Pons (tissue), 1 donor: ENCODE data around the gene HAUS7.

Experiments used
- DNase-seq: peaks from one replicate; pipeline ENCODE4 v3.0.0-alpha.2; 2016; ENCODE audit warnings: low spot score

The HAUS7 gene

DNA sequence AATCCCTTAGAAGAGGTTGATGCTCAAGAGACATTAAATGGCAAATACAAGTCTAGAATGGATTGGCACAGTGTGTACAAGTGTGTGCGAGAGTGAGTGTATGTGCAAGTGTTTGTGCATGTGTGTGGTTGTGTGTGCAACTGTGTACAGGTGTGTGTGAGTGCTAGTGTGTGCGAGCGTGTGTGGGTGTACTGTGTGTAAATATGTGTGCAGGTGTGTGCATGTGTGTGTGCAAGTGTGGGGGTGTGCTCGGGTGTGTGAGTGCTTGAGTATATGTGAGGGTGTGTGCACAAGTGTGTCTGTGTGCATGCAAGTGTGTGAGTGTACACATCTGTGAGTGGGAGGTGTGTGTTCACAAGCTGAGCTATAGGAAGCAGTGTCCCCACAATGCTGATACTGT, 30.4 kb downstream of the HAUS7 start:
- no peak for DNase-seq

DNA sequence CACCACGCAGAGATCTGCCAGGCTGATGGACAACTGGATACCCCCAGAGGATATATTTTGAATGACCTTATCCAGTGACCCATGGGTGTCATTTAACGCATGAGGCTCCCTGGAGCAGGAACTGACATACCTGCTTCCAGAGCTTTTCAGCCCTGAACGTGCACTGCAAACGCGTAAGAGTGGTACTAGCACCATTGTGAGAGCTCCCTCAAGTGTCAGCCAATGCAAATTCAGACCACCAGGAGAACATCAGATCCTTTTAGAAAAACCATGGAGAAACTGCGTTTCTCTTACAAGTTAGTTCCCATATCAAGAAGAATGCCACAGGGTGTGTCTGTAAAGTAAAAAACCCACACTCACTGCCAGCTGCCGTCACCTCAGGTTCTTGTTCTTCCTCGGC, 31.8 kb downstream of the HAUS7 start:
- peak; percentile 6 for DNase-seq

DNA sequence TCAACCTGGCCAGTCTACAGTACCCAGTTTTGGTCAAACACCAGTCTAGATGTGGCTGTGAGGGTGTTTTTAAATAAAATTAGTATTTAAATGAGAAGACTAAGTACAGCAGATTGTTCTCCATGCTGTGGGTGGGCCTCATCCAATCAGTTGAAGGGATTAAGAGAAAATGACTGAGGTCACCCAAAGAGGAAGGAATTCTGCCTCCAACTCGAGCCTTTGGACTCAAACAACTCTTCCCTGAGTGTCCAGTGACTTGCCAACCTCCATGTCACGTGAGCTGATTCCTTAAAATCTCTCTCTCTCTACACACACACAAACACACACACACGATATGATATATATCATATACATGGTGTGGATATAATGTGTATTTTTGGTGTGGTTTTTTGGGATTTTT, 34.5 kb downstream of the HAUS7 start:
- no peak for DNase-seq

DNA sequence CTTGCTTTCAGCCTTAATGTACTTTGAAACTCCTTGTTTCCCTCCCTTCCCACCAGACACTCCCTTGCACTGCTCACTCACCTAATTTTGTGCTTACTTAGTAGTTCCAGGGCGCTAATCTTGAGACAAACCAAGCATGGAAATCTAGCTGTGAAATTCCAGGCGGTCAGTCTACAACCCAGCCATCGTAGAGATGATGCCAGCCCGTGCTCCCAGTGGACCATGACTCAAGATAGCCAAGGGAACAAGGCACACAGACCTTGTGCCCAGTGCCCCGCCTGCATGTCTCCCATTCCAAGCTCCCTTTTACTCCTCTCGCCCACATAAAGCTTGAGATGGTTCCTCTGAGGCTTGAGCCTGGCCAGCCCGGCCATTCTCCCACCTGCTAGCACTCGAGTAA, 35.6 kb downstream of the HAUS7 start:
- DNase-seq: no peak

DNA sequence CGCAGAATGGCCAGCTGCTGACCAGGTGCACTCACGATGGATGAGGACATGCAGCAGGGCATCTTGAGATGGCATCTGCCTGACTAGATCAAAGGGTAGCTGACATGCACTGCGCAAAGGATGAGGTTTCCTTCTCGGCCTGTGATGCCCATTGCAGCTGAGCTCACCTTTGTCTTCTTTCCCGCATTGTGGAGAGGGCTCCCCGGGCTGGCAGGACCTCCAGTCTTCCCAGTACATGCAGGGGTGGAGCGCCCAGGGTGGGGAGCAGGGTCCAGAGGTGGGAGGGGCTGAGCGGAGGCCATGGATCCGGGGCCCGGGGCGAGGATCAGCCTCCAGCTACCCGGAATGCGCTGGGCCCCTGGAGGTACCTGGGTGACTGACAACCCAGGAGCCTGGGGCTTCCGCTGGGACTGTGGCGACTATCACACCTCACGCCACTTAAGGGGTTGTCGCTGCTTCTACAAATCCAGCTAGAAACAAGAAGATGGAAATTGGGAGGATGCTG, 36.5 kb downstream of the HAUS7 start:
- DNase-seq: no peak

DNA sequence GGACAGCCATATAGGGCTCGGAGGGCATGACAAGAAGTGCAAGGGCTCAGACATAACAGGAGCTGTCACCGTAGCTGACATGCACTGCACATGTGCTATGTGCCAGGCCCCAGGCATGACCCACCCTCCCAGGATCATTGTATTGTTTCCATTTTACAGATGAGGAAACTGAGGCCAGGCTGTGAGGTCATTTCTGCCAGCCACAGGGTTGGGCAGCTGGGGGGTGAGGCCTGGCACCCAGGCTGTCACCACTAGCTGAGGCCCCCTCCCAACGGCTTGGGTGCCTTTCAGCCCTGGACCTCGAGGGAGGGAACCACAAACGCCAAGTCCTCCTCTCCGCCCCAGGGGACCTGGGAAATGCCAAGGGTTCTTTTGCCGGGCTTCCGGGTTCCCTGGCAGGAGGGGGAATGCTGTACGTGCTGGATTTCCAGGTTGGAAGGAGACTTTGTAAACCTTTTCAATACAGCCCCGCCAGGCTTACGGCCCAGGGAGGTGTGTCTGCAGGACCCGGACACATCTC, 37.2 kb downstream of the HAUS7 start:
- no peak for DNase-seq

DNA sequence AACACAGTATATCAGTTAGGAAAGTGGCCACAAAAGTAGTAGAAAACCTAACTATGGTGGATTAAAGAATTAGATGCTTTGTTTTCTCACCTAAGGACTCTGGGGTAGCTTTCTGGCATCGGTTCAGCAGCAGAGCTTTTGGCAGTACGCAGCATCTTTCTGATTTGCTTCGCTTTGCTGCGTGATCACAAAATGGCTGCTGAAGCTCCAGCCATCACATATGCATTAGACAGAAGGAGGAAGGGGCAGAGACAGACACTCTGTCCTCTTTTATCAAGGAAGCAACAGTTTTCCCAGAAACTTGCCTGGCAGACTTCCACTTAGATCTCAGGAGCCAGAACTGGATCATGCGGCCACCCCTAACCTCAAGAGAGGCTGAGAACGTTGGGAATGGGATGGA, 39.6 kb downstream of the HAUS7 start:
- DNase-seq: no peak

DNA sequence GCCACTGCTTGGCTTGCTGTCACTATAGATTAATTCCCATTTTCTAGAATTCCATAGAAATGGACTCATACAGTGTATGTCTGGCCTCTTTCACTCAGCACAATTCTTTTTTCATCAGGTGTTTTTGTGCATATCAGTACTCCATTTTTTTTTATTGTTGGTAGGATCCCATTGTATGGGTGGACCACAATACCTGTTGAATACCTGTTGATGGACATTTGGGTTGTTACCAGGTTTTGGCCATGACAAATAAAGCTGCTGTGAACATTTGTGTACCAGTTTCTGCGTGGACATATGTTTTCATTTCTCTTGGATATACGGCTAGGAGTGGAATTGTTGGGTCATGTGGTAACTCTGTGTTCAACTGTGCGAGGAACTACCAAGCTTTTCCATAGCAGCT, 44.2 kb downstream of the HAUS7 start:
- no peak for DNase-seq

DNA sequence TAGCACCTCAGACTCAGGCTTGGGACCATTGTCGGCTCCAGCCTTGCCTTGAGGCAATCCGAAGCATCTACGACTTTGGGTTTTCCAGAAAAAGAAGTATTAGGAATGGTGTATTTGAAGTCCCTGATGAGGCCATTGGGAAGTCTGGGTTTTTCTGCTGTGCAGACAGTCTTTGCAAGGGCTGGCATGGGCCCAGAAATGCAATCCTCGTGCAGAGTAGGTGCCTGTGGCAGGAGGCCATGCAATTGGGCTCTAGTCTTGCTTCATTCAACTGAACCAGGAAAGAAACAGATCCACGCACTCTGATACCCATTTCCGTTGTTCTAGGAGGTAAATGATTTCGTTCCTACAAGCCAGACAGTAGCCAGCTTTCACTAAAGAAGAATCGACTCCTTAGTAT, 46.7 kb downstream of the HAUS7 start:
- DNase-seq: no peak

DNA sequence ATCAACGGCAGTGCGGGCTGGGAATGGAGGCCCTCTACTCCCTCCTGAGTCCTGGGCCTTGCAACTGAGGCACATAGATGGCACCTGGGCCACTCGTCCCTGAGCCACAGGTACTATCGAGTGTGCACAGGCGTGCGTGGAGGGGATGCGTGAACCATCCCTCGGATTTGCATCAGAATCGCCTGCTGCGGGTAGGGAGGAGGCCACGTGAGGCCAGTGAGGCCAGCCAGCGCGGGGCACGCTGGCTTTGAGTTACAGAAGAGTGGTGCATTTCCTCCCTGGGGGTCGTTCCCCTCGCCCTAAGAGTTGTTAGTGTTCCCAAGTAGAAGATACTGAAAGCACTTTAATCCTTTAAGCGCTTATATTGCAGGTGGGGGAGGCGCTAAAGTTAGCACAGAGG, 48.5 kb downstream of the HAUS7 start:
- no peak for DNase-seq

DNA sequence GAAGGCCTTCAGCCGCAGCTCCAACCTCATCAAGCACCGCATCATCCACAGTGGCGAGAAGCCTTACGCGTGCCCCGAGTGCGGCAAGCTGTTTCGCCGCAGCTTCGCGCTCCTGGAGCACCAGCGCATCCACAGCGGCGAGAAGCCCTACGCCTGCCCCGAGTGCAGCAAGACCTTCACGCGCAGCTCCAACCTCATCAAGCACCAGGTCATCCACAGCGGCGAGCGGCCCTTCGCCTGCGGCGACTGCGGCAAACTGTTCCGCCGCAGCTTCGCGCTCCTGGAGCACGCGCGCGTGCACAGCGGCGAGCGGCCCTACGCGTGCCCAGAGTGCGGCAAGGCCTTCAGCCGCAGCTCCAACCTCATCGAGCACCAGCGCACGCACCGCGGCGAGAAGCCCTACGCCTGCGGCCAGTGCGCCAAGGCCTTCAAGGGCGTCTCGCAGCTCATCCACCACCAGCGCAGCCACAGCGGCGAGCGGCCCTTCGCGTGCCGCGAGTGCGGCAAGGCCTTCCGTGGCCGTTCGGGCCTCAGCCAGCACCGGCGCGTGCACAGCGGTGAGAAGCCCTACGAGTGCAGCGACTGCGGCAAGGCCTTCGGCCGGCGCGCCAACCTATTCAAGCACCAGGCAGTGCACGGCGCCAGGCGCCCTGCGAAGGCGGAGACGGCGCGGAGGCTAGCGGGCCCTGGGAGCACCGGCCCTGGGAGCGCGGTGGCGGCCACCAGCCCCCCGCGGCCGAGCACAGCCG, 49.4 kb downstream of the HAUS7 start:
- DNase-seq: no peak

DNA sequence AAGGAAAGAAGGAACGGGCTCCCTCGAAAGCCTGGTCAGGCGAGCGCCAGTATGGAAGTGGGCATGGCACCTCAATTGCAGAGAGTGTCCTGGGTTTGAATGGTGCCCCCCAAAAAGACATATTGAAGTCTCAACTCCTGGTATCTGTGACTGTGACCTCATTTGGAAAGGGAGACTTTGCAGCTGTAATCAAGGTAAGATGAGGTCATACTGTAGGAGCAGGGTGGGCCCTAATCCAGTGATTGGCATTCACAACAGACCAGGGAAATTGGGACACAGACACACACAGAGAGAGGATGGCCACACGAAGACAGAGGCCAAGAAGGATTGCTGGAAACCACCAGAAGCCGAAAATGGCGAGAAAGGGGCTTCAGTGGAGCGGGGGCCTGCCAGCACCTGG, 52.7 kb downstream of the HAUS7 start:
- no peak for DNase-seq

DNA sequence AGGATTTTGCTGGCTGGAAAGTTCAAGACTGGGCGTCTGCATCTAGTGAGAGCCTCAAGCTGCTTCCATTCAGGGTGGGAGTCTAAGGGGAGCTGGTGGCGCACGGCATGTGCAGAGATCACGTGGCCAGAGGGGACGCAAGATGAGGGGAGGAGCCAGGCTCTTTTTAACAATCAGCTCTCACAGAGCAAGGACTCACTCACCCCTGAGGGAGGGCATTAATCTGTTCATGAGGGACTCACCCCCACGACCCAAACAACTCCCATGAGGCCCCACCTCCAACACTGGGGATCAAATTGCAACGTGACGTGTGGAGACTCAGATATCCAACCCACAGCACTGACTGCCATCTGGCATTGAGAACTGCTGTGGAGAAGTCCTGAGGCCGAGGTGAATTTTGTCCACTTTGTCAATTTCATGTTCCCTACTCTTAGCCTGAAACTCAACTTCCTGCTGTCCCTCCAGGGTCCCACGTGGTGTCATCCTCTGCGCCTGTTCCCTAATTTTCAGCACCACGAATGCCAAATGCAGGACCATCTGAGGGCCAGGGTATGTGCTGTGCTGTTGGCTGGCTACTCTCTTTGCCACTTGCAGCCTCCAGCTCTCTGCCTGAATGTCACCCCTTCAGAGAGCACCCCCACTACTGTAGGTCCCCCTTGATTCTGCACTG, 53.5 kb downstream of the HAUS7 start:
- no peak for DNase-seq

DNA sequence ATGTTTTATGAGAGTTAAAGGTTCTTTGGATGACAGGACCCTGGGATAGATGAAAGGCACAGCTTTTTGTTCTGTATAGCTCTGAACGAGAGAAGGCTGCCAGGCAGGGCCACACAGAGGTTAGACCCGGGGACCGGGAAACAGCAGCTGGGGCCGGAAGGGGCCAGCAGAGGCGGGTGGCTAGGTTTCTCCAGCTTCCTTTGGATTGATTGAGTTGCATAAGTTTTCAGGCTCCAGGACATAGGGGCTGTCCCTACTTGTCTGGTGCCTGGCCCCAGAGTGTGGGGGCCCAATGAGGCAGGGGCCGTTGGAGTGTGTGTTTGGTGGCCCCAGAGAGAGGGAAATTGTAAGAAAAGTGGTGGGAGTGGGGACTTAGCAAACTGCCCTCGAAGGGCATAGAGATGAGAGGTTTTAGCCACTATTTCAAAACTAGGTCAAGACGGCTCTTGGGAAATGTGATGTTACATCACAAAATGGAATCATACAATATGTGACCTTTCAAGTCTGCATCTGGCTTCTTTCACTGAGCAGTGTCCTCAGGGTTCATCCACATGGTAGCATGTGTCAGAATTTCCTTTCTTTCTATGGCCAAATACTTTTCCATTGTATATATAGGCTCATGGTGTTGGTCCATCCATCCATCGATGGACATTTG, 55.4 kb downstream of the HAUS7 start:
- no peak for DNase-seq

DNA sequence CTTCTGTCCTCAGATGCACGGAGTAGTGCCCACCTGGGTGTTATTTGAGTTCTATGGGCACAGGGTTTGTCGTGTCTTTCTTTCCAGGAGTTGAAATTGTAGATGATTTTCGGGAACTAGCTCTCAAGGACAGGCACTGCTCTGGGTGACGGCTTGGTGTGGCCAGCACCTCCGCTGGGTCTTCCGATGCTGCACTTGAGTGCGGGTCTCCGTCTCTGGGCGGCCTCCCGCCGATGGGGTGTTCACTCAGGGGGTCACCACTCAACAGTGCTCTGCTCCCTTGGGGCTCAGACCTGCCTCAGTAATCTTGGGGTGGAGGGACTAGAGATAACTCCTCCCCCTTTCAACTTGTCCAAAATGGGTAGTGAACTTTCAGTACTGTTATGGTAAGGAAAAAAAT, 56.6 kb downstream of the HAUS7 start:
- DNase-seq: no peak

DNA sequence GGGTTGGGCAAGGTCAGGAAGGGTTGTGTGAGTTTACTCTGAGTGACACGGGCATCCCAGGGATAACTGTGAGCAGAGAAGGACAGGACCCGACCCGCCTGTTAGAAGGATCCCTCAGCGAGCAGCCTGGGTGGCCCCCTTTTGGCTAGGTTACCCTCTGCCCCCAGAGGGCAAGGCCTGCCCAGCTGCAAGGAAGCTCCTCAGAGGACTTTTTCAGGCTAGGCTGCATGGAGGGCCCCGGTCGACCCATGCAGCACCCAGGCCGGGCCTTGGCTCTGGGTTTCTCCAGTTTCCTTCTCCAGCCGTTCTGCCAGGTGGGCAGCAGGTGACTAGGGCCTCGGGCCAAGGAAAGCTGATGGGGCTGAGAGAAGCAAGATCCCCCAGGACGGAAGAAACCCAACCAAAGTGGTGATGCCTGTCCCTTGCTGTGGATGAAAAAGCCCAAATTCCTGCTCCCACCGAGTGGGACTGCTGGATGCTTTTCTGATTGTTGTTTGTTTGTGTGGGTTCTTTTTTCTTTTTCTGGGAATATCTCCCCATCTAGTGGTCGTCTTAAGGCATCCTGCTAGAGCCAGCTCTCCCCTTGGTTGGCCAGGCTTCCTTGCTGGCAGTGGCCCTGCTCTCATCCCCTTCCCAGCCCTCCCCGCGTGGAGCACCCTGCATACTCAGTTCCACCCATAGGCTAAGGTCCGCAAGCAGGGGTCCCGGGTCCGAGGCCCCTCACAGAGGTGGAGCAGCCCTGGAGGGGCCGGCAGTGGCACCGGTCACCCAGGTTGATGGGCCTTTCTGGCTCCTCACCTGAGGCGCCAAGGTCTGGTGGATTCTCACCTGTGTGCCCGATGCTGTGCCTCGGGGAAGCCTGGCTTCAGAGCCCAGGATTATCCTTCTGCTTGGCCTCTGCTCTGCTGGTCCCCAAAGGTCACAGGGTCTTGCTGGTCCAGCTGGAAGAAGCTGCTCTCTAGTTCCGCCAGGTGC, 57.3 kb downstream of the HAUS7 start:
- DNase-seq: no peak

DNA sequence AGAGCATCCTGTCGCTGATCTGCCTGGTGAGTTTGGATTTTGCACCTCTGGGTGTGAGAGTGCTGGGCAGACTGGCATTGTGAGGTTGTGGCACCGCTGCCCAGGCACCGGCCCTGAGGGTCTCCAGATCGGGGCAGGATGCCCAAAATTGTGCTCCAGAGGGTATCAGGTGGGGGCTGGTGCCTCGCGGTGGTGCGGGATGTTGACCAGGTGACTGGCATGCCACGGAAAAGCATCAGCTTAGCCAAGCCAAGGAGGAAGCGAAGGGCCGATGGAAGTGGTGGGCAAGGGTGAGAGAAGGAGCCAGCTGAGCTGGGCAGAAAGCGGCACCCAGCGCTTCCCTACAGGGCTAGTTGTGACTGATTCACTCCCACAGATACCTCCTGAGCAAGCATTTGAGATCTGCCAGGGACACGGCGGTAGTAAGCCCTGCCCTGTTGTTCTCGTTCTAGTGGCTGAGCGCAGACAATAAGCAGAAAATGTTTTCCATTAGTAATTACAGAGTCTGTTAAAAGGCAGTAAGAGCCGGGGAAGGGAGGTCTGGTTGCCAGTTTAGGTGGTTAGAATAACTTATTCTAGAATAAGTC, 58.3 kb downstream of the HAUS7 start:
- DNase-seq: no peak

DNA sequence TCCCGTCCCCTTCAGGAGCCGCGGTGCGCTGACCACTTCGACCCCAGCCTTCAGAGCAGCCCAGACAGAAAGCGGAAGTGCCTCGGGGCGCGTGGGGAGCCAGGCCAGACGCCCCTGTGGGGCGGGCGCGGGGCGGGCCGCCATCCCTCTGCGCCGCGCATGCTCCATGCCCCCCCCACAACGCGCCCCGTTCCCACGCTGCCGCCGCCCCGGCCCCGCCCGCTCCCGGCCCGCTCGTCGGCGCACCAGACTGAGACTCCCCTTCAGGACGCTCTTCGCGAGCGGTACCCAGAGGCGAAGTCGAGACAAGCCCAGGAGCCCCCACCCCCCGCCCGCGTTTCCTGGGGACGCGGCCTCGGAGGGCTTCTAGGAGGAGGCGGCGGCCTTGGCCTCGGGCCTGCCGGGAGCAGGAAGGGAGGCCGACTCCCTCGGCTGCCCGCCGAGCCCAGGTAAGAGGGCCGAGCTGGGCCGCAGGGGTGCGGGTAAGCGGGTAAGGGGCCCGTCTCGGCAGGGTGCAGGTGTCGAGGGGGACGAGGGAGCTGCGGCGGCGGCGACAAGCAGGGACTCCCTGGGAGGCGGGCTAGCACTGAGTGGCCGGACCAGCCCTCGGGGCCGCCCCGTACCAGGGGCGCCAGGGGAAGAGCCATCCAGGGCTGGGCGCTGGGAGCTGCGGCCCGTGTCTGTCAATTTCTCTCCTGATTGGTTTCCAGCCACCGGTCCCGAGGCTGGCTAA, 59.0 kb downstream of the HAUS7 start, which contains the start of gene ZFP92:
ZFP92 (plus strand) TSS at position 218 of the 733 bp plus-strand sequence. CDS start 6,851 bp downstream, outside the sequence.
- DNase-seq: no peak

DNA sequence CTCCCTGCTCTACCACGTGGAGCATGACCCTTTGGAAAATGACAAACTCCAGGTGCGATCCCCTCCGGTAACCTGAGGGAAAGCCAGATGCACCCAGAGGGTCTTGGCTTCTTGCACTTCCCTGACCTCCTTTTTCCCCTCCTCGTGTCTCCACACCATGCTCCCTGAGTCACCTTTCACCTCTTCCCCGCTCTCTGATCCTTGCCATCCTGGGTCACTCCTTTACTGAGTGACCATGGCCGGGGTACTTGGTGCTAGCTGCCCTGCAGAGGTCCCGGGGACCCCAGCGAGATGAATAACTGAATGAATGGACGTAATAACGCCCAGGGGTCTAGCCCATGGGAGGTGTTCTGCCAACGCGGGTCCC, 59.5 kb downstream of the HAUS7 start:
- DNase-seq: no peak

DNA sequence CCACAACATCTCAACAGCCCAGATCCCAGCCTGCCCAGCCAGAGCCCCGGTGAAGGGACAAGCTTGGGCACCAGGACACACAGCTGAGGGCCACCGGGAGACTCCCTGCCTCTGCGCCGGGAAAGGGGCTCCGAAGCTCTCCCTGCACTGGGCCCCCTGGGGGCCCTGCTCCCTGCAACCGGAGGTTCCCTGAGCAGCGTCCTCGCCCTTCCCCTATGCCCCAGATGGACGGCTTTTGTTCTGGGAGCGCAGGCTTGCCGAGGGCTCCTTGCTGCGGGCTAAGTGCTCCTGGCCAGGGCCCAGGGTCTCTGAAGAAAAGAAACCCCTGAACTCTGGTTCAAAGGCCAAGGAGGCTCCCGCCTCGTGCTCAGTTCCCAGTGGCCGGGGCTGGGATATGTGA, 60.0 kb downstream of the HAUS7 start:
- no peak for DNase-seq
